ENCODE results near the gene PTPRG.

- TF ChIP-seq EZH2 (IDR thresholded peaks at IDR 0.05) (no peak), ZBTB33 (IDR thresholded peaks at IDR 0.05; ENCODE audit: extremely low read depth, insufficient replicate concordance, low read length) (no peak), EZH2phosphoT487 (IDR thresholded peaks at IDR 0.05; ENCODE audit: borderline replicate concordance) (no peak), CTCF (IDR thresholded peaks at IDR 0.05 in 2 of 3, conservative IDR thresholded peaks at IDR 0.05 in 1 of 3; ENCODE audit: borderline replicate concordance in 1 of 3, insufficient read depth in 1 of 3, low read depth in 2 of 3, low read length in 2 of 3) (no peak), POLR2AphosphoS5 (IDR thresholded peaks at IDR 0.05; ENCODE audit: low read depth, low read length) (no peak)
Observed at GRCh38 chr3:61934505-61934871, 373.1 kb downstream of the PTPRG start.
